Liver (tissue), 9 donors: Measurements from ENCODE around the gene RSPH6A. TPM values are rescaled to one million over a fixed set of nuclear protein-coding genes. Genes with fewer than 3 reads are reported as not detected.

ENCODE experiments used
- DNase-seq: peaks from one replicate; pipeline ENCODE4 v3.0.0-alpha.2; 2017; ENCODE audit warnings: low spot score
- H3K27ac ChIP-seq, 2 donors: one replicate each; pipeline ENCODE4 v1.7.0; 2013; ENCODE audit warnings: inconsistent platforms in 2 of 2, low read length in 2 of 2, control low read depth in 1 of 2, low read depth in 1 of 2, mild to moderate bottlenecking in 1 of 2
- H3K27me3 ChIP-seq, 4 donors: one replicate each; pipeline versions ENCODE4 v1.6.1 to v1.7.0; 2013; ENCODE audit warnings: low read length in 3 of 4, inconsistent platforms in 1 of 4, mild to moderate bottlenecking in 1 of 4, moderate library complexity in 1 of 4; ENCODE audit not compliant: control insufficient read depth in 4 of 4, insufficient read depth in 4 of 4
- H3K36me3 ChIP-seq, 4 donors: one replicate each; pipeline versions ENCODE4 v1.6.1 to v1.7.0; 2013; ENCODE audit warnings: low read length in 3 of 4, mild to moderate bottlenecking in 3 of 4, low read depth in 1 of 4, moderate library complexity in 1 of 4; ENCODE audit not compliant: control insufficient read depth in 4 of 4, insufficient read depth in 3 of 4
- H3K4me1 ChIP-seq, 4 donors: one replicate each; pipeline versions ENCODE4 v1.6.1 to v1.7.0; 2013; ENCODE audit warnings: low read length in 3 of 4, mild to moderate bottlenecking in 3 of 4, moderate library complexity in 1 of 4; ENCODE audit not compliant: control insufficient read depth in 4 of 4, insufficient read depth in 4 of 4
- H3K4me3 ChIP-seq, 3 donors: one replicate each; pipeline versions ENCODE4 v1.6.1 to v1.7.0; 2013; ENCODE audit warnings: low read length in 3 of 3, control low read depth in 1 of 3, low read depth in 1 of 3, mild to moderate bottlenecking in 1 of 3
- H3K9ac ChIP-seq, 2 donors: one replicate each; pipeline ENCODE4 v1.7.0; 2013; ENCODE audit warnings: low read length in 2 of 2, mild to moderate bottlenecking in 2 of 2, moderate library complexity in 2 of 2, control low read depth in 1 of 2, low read depth in 1 of 2
- H3K9me3 ChIP-seq, 4 donors: one replicate each; pipeline versions ENCODE4 v1.6.1 to v1.7.0; 2013; ENCODE audit warnings: low read length in 3 of 4; ENCODE audit not compliant: control insufficient read depth in 4 of 4
- EGR1 ChIP-seq, 2 donors: IDR thresholded peaks; 2 replicates each; pipeline ENCODE4 v1.6.1; 2016 to 2018; ENCODE audit warnings: antibody characterized with exemption in 2 of 2, low read depth in 2 of 2
- FOXA1 ChIP-seq: IDR thresholded peaks from 2 replicates; pipeline ENCODE4 v1.6.1; 2016; ENCODE audit warnings: antibody characterized with exemption
- FOXA2 ChIP-seq: IDR thresholded peaks from 2 replicates; pipeline ENCODE4 v1.6.1; 2016; ENCODE audit warnings: antibody characterized with exemption
- GABPA ChIP-seq, 2 donors: IDR thresholded peaks in 1 of 2; conservative IDR thresholded peaks in 1 of 2; 2 replicates each; pipeline ENCODE4 v1.6.1; 2016; ENCODE audit warnings: antibody characterized with exemption in 2 of 2, mild to moderate bottlenecking in 1 of 2, moderate library complexity in 1 of 2
- HNF4A ChIP-seq, 2 donors: conservative IDR thresholded peaks; 2 replicates each; pipeline ENCODE4 v1.6.1; 2016; ENCODE audit warnings: antibody characterized with exemption in 2 of 2, mild to moderate bottlenecking in 2 of 2
- HNF4G ChIP-seq: IDR thresholded peaks from 2 replicates; pipeline ENCODE4 v1.6.1; 2016; ENCODE audit warnings: antibody characterized with exemption
- JUND ChIP-seq, 2 donors: IDR thresholded peaks; 2 replicates each; pipeline ENCODE4 v1.6.1; 2016; ENCODE audit warnings: antibody characterized with exemption in 2 of 2
- NR2F2 ChIP-seq: IDR thresholded peaks from 2 replicates; pipeline ENCODE4 v1.6.1; 2016; ENCODE audit warnings: antibody characterized with exemption
- RAD21 ChIP-seq, 2 donors: IDR thresholded peaks; 2 replicates each; pipeline ENCODE4 v1.6.1; 2016; ENCODE audit warnings: antibody characterized with exemption in 2 of 2, mild to moderate bottlenecking in 2 of 2
- RXRA ChIP-seq, 2 donors: IDR thresholded peaks; 2 replicates each; pipeline ENCODE4 v1.6.1; 2017 to 2018; ENCODE audit warnings: antibody characterized with exemption in 2 of 2, mild to moderate bottlenecking in 1 of 2
- SP1 ChIP-seq: IDR thresholded peaks from 2 replicates; pipeline ENCODE4 v1.6.1; 2018; ENCODE audit warnings: antibody characterized with exemption, mild to moderate bottlenecking
- TAF1 ChIP-seq: conservative IDR thresholded peaks from 2 replicates; pipeline ENCODE4 v1.6.1; 2016; ENCODE audit warnings: antibody characterized with exemption, mild to moderate bottlenecking
- YY1 ChIP-seq: IDR thresholded peaks from 2 replicates; pipeline ENCODE4 v1.6.1; 2016; ENCODE audit warnings: antibody characterized with exemption, mild to moderate bottlenecking
- WGBS: extraction: QIAGEN DNeasy Blood & Tissue Kit; methylation state at CpG from one replicate; pipeline ENCODE4 v1.1.7; 2013; 5-methylcytosine and 5-hydroxymethylcytosine counted together
- polyA plus RNA-seq, 2 donors: library from polyadenylated mRNA; stranded (reverse) in 1 of 2; unstranded in 1 of 2; fragments of 200-250 nt in 1 of 2; fragments of >200 nt in 1 of 2; fragmentation: Nextera tagmentation in 1 of 2; extraction: Ambion mirVana in 1 of 2; gene quantifications; one replicate each; pipeline versions ENCODE4 v1.2.1 to v1.2.3, GENCODE V29; 2013 to 2015
- total RNA-seq, 2 donors: library from RNA; depleted of rRNA; stranded (reverse); fragments of >200 nt; gene quantifications; one replicate each; pipeline ENCODE4 v1.2.3, GENCODE V29; 2014
- TF ChIP-seq, protein P1 (sequence below): IDR thresholded peaks from 2 replicates; pipeline ENCODE4 v1.6.1; 2016; ENCODE audit warnings: antibody characterized with exemption
- TF ChIP-seq, protein P2 (sequence below): IDR thresholded peaks from 2 replicates; pipeline ENCODE4 v1.6.1; 2016; ENCODE audit warnings: antibody characterized with exemption
- TF ChIP-seq, protein P3 (sequence below): IDR thresholded peaks from 2 replicates; pipeline ENCODE4 v1.6.1; 2016; ENCODE audit warnings: antibody characterized with exemption, mild to moderate bottlenecking
- TF ChIP-seq, protein P4 (sequence below): fragments of 150-350 bp; IDR thresholded peaks from 2 replicates; pipeline ENCODE4 v1.5.1; 2017; ENCODE audit warnings: improper control_type of control experiment, low read depth, low read length; ENCODE audit not compliant: missing input control
- TF ChIP-seq, protein P5 (sequence below): IDR thresholded peaks from 2 replicates; pipeline ENCODE4 v1.6.1; 2016; ENCODE audit warnings: antibody characterized with exemption
- donor health status: healthy.
- donor health status: healthy.
- donor health status: healthy.
- donor health status: healthy.
- donor health status: healthy.

The RSPH6A gene
- total and polyA plus RNA-seq, 4 donors, result 0.08 TPM; not detected in 3

DNA sequence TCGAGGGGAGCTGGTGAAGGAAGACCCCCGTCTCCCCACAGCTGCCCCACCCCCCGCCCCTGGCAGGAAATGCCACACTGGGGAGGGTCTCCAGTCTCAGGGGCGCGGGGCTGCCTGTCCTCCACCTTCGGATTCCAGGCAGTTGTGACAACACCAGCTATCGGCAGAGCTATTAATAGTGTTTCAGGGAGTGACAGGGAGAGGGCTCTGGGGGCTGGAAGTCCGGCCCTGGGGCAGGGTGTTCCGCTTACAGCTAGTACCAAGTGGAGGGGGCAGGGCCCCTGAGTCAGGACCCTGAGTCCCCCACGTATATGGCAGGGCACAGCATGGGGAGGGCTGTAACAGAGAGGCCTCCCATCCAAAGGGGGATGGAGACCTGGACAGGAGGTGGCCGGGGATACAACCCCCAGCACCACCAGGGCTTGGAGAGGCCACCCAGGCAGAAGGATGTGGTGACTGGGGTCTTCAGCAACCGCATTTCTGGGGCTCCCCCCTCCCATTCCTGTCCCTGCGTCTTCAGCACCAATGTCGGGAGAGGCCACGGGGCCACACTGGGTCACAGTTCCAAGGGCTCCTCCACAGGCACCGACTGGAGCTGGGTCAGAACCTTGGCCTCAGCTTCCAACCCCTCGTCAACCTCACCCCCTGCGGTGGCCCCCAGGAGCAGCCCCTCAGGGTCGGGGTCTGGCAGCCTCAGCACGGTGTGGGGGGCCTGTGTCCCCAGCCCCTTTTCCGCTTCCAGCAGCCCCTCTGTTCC is 50.0 kb downstream of the RSPH6A start:
- DNase-seq, result no peak
- Histone ChIP-seq H3K36me3 (peaks cover 0 to 2% (median 0%) of the 10 kb centered on the region in 4 donors), H3K4me1 (peaks cover 3 to 32% (median 10%) of the 10 kb centered on the region in 4 donors), H3K4me3 (no peak overlapping the region), H3K9me3 (no peaks in the 10 kb centered on the region), H3K27ac (no peak overlapping the region), H3K27me3 (no peaks in the 10 kb centered on the region), H3K9ac (no peak overlapping the region)
- WGBS, result 72% methylated on average over 21 of the region's 21 CpGs
- no peak for TF ChIP-seq RAD21 (IDR thresholded peaks at IDR 0.05)

DNA sequence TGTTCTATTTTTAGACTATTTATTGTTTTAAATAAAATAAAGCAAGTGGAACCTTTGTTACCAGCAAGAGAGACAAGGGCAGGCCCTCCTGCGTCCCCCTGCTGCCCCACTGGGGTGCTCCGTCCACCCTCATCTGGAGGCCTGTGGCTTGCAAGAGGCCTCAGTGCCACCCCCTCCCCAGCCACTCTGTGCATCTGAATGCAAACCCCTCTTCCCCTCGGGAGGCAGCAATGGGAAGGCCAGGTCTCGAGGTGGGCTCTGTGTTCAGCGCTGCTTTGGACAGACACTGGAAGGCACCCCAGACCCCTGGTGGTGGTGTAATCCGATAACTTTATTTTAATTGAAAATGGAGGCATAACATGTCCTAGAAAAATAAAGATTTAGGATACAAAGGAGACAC is 50.6 kb downstream of the RSPH6A start:
- 72% methylated on average over 6 of the region's 6 CpGs for WGBS
- H3K27ac ChIP-seq, result no peak overlapping the region
- H3K27me3 ChIP-seq, result no peaks in the 10 kb centered on the region
- peaks cover 3 to 26% (median 6%) of the 10 kb centered on the region in 4 donors for H3K4me1 ChIP-seq
- H3K9me3 ChIP-seq, result no peaks in the 10 kb centered on the region
- H3K36me3 ChIP-seq, result peaks cover 0 to 2% (median 0%) of the 10 kb centered on the region in 4 donors
- no peak overlapping the region for H3K4me3 ChIP-seq
- TF ChIP-seq FOXA1, result no peak
- TF ChIP-seq, protein P1, sequence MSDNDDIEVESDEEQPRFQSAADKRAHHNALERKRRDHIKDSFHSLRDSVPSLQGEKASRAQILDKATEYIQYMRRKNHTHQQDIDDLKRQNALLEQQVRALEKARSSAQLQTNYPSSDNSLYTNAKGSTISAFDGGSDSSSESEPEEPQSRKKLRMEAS, result no peak
- TF ChIP-seq, protein P2, sequence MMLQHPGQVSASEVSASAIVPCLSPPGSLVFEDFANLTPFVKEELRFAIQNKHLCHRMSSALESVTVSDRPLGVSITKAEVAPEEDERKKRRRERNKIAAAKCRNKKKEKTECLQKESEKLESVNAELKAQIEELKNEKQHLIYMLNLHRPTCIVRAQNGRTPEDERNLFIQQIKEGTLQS, result no peak
- TF ChIP-seq EGR1 (IDR thresholded peaks at IDR 0.05; ENCODE audit: low read depth in 2 of 2), result no peak
- no peak for TF ChIP-seq TAF1
- TF ChIP-seq, protein P3, sequence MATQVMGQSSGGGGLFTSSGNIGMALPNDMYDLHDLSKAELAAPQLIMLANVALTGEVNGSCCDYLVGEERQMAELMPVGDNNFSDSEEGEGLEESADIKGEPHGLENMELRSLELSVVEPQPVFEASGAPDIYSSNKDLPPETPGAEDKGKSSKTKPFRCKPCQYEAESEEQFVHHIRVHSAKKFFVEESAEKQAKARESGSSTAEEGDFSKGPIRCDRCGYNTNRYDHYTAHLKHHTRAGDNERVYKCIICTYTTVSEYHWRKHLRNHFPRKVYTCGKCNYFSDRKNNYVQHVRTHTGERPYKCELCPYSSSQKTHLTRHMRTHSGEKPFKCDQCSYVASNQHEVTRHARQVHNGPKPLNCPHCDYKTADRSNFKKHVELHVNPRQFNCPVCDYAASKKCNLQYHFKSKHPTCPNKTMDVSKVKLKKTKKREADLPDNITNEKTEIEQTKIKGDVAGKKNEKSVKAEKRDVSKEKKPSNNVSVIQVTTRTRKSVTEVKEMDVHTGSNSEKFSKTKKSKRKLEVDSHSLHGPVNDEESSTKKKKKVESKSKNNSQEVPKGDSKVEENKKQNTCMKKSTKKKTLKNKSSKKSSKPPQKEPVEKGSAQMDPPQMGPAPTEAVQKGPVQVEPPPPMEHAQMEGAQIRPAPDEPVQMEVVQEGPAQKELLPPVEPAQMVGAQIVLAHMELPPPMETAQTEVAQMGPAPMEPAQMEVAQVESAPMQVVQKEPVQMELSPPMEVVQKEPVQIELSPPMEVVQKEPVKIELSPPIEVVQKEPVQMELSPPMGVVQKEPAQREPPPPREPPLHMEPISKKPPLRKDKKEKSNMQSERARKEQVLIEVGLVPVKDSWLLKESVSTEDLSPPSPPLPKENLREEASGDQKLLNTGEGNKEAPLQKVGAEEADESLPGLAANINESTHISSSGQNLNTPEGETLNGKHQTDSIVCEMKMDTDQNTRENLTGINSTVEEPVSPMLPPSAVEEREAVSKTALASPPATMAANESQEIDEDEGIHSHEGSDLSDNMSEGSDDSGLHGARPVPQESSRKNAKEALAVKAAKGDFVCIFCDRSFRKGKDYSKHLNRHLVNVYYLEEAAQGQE, result no peak
- TF ChIP-seq SP1, result no peak
- no peak for TF ChIP-seq HNF4G
- no peak for TF ChIP-seq RAD21 (IDR thresholded peaks at IDR 0.05)
- no peak for TF ChIP-seq JUND (IDR thresholded peaks at IDR 0.05)
- TF ChIP-seq HNF4A (conservative IDR thresholded peaks at IDR 0.05), result no peak
- TF ChIP-seq, protein P4, sequence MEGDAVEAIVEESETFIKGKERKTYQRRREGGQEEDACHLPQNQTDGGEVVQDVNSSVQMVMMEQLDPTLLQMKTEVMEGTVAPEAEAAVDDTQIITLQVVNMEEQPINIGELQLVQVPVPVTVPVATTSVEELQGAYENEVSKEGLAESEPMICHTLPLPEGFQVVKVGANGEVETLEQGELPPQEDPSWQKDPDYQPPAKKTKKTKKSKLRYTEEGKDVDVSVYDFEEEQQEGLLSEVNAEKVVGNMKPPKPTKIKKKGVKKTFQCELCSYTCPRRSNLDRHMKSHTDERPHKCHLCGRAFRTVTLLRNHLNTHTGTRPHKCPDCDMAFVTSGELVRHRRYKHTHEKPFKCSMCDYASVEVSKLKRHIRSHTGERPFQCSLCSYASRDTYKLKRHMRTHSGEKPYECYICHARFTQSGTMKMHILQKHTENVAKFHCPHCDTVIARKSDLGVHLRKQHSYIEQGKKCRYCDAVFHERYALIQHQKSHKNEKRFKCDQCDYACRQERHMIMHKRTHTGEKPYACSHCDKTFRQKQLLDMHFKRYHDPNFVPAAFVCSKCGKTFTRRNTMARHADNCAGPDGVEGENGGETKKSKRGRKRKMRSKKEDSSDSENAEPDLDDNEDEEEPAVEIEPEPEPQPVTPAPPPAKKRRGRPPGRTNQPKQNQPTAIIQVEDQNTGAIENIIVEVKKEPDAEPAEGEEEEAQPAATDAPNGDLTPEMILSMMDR, result no peak
- TF ChIP-seq FOXA2, result no peak
- TF ChIP-seq YY1, result no peak
- TF ChIP-seq GABPA (IDR thresholded peaks at IDR 0.05 in 1 of 2, conservative IDR thresholded peaks at IDR 0.05 in 1 of 2), result no peak
- no peak for TF ChIP-seq RXRA (IDR thresholded peaks at IDR 0.05)
- no peak for TF ChIP-seq NR2F2
- TF ChIP-seq, protein P5, sequence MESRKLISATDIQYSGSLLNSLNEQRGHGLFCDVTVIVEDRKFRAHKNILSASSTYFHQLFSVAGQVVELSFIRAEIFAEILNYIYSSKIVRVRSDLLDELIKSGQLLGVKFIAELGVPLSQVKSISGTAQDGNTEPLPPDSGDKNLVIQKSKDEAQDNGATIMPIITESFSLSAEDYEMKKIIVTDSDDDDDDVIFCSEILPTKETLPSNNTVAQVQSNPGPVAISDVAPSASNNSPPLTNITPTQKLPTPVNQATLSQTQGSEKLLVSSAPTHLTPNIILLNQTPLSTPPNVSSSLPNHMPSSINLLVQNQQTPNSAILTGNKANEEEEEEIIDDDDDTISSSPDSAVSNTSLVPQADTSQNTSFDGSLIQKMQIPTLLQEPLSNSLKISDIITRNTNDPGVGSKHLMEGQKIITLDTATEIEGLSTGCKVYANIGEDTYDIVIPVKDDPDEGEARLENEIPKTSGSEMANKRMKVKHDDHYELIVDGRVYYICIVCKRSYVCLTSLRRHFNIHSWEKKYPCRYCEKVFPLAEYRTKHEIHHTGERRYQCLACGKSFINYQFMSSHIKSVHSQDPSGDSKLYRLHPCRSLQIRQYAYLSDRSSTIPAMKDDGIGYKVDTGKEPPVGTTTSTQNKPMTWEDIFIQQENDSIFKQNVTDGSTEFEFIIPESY, result no peak
- DNase-seq, result no peak
- no peak overlapping the region for H3K9ac ChIP-seq
